Neuronal stem cell (in vitro differentiated cells): ENCODE data around the gene ALPI.

Source experiments
- DNase-seq: peaks from one replicate; pipeline ENCODE4 v3.0.0-alpha.2; 2013; ENCODE audit warnings: low spot score
- H2AFZ ChIP-seq: one replicate; pipeline ENCODE4 v1.6.1; 2013; ENCODE audit warnings: mild to moderate bottlenecking, low read length, inconsistent platforms
- H2AK5ac ChIP-seq: 2 replicates; pipeline ENCODE4 v1.6.1; 2013; ENCODE audit warnings: low read depth, mild to moderate bottlenecking, inconsistent platforms, low read length, moderate library complexity, mixed read lengths
- H2BK120ac ChIP-seq: 2 replicates; pipeline ENCODE4 v1.6.1; 2013; ENCODE audit warnings: low read depth, mild to moderate bottlenecking, inconsistent platforms, low read length, moderate library complexity, mixed read lengths
- H2BK12ac ChIP-seq: one replicate; pipeline ENCODE4 v1.6.1; 2013; ENCODE audit warnings: low read length, inconsistent platforms
- H2BK15ac ChIP-seq: 2 replicates; pipeline ENCODE4 v1.6.1; 2013; ENCODE audit warnings: mild to moderate bottlenecking, low read length, inconsistent platforms, mixed read lengths
- H2BK5ac ChIP-seq: one replicate; pipeline ENCODE4 v1.6.1; 2013; ENCODE audit warnings: inconsistent platforms, mild to moderate bottlenecking, low read length, moderate library complexity
- H3K14ac ChIP-seq: one replicate; pipeline ENCODE4 v1.6.1; 2013; ENCODE audit warnings: low read length, inconsistent platforms
- H3K18ac ChIP-seq: 2 replicates; pipeline ENCODE4 v1.6.1; 2013; ENCODE audit warnings: low read length, inconsistent platforms
- H3K23ac ChIP-seq: 2 replicates; pipeline ENCODE4 v1.6.1; 2013; ENCODE audit warnings: low read depth, mild to moderate bottlenecking, mixed read lengths, low read length, inconsistent platforms; ENCODE audit not compliant: poor library complexity
- H3K27ac ChIP-seq: replicated peaks from 3 replicates; pipeline ENCODE4 v1.5.1; 2013; ENCODE audit warnings: low read length, inconsistent platforms
- H3K27me3 ChIP-seq, 3 experiments: 2 replicates each; pipeline ENCODE4 v1.6.1; 2013; ENCODE audit warnings: low read length in 3 of 3, mild to moderate bottlenecking in 2 of 3, inconsistent platforms in 1 of 3, low read depth in 1 of 3, mixed read lengths in 1 of 3, moderate library complexity in 1 of 3; ENCODE audit not compliant: control insufficient read depth in 3 of 3, insufficient read depth in 3 of 3
- H3K36me3 ChIP-seq, 2 donors: replicated peaks in 1 of 2; 2 replicates each; pipeline ENCODE4 v1.6.1; 2013; ENCODE audit warnings: low read length in 2 of 2; ENCODE audit not compliant: control insufficient read depth in 2 of 2, insufficient read depth in 2 of 2
- H3K4ac ChIP-seq: 2 replicates; pipeline ENCODE4 v1.6.1; 2013; ENCODE audit warnings: inconsistent platforms, mild to moderate bottlenecking, low read length, moderate library complexity
- H3K4me1 ChIP-seq, 2 donors: 1 replicate in 1 of 2; 2 replicates in 1 of 2; pipeline ENCODE4 v1.6.1; 2013; ENCODE audit warnings: low read length in 2 of 2, low read depth in 1 of 2; ENCODE audit not compliant: control insufficient read depth in 2 of 2, insufficient read depth in 1 of 2
- H3K4me2 ChIP-seq: one replicate; pipeline ENCODE4 v1.6.1; 2013; ENCODE audit warnings: mild to moderate bottlenecking, low read length, inconsistent platforms; ENCODE audit not compliant: insufficient read depth, poor library complexity, severe bottlenecking
- H3K4me3 ChIP-seq, 2 donors: 2 replicates each; pipeline ENCODE4 v1.5.1; 2013; ENCODE audit warnings: low read length in 2 of 2, mild to moderate bottlenecking in 2 of 2, inconsistent platforms in 1 of 2, moderate library complexity in 1 of 2
- H3K79me1 ChIP-seq: one replicate; pipeline ENCODE4 v1.6.1; 2013; ENCODE audit warnings: low read depth, mild to moderate bottlenecking, inconsistent platforms, low read length, moderate library complexity
- H3K9ac ChIP-seq: one replicate; pipeline ENCODE4 v1.6.1; 2013; ENCODE audit warnings: mild to moderate bottlenecking, low read depth, low read length, inconsistent platforms; ENCODE audit not compliant: poor library complexity
- H3K9me3 ChIP-seq, 2 donors: replicated peaks in 1 of 2; 2 replicates each; pipeline versions ENCODE3 to v1.6.1; 2013; ENCODE audit warnings: low read length in 2 of 2, mild to moderate bottlenecking in 2 of 2, inconsistent platforms in 1 of 2, low read depth in 1 of 2, mixed read lengths in 1 of 2, moderate library complexity in 1 of 2; ENCODE audit not compliant: control insufficient read depth in 2 of 2, insufficient read depth in 1 of 2
- H4K8ac ChIP-seq: one replicate; pipeline ENCODE4 v1.6.1; 2013; ENCODE audit warnings: low read depth, mild to moderate bottlenecking, inconsistent platforms, low read length, moderate library complexity
- H4K91ac ChIP-seq: one replicate; pipeline ENCODE4 v1.6.1; 2013; ENCODE audit warnings: low read length, low read depth, mild to moderate bottlenecking, inconsistent platforms; ENCODE audit not compliant: poor library complexity
- WGBS, 2 donors: extraction: QIAGEN DNeasy Blood & Tissue Kit; methylation state at CpG; one replicate each; pipeline ENCODE4 v1.1.7; 2013; ENCODE audit warnings: missing lambda C conversion rate in 2 of 2, mixed read lengths in 1 of 2; ENCODE audit not compliant: insufficient read length in 2 of 2, insufficient replicate concordance in 1 of 2; ENCODE audit errors: extremely low coverage in 2 of 2; 5-methylcytosine and 5-hydroxymethylcytosine counted together

ALPI gene

DNA sequence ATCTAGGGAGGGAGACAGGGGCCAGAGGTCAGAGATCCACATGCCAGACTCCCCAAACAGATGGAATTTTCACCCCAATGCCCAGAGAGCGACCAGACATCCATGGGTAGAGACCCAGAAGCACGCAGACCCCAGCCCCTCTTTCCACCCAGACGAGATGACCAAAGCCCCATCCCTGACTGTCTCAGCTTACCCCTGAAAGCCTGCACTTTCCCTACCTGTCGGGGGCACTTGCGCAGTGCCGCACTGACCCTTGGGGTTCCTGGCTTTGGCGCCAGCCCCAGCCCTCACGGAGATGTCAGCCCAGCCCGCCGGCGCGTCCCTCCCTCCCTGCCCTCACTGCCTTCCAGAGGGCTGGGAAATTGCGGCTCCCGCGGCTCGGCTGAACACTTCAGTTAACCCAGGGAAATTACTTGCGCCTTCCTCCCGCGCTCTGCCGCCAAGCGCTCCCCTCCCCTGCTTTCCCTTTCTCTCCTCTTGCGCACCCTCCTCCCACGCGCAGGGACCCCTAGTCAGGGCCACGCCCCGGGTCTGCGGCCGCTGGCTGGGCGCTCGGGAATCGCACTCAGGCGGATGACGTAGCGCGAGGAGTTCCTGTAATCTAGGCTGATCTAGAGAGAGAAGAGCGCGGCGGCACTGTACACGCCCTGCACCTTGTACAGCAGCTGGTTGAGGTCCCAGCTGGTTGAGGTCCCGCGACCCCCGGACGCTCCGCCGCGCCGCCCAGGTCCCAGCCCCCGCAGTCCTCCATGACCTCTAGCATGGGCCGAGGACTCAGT is 37.3 kb upstream of the ALPI start:
- no peak overlapping the region for H4K91ac ChIP-seq
- no peak overlapping the region for H3K4ac ChIP-seq
- peaks cover 2% of the 10 kb centered on the region for H3K79me1 ChIP-seq
- peaks cover 18 to 20% of the 10 kb centered on the region in 2 donors for H3K9me3 ChIP-seq
- no peak overlapping the region for H4K8ac ChIP-seq
- no peak overlapping the region for H3K27ac ChIP-seq
- DNase-seq, result no peak
- H3K4me2 ChIP-seq, result peak overlapping the region; percentile 68
- peak overlapping the region; percentile 63 for H3K14ac ChIP-seq
- WGBS, 2 donors, result no CpG with 5 or more reads among the region's 49 CpGs
- H2BK5ac ChIP-seq, result no peak overlapping the region
- peaks cover 3 to 13% of the 10 kb centered on the region in 2 donors for H3K4me1 ChIP-seq
- H2BK120ac ChIP-seq, result no peak overlapping the region
- H2BK15ac ChIP-seq, result no peak overlapping the region
- peak overlapping the region; percentile 75 for H2AFZ ChIP-seq
- peak overlapping the region; percentile 41 for H2BK12ac ChIP-seq
- H2AK5ac ChIP-seq, result peak overlapping the region; percentile 74
- peak overlapping the region; percentile 65 for H3K18ac ChIP-seq
- H3K4me3 ChIP-seq, result peak overlapping the region in 1 of 2 donors; percentile 70
- peak overlapping the region; percentile 81 for H3K9ac ChIP-seq
- no peaks in the 10 kb centered on the region for H3K36me3 ChIP-seq
- H3K27me3 ChIP-seq, result peaks cover 41 to 94% (median 58%) of the 10 kb centered on the region in 3 experiments
- peak overlapping the region; percentile 96 for H3K23ac ChIP-seq

DNA sequence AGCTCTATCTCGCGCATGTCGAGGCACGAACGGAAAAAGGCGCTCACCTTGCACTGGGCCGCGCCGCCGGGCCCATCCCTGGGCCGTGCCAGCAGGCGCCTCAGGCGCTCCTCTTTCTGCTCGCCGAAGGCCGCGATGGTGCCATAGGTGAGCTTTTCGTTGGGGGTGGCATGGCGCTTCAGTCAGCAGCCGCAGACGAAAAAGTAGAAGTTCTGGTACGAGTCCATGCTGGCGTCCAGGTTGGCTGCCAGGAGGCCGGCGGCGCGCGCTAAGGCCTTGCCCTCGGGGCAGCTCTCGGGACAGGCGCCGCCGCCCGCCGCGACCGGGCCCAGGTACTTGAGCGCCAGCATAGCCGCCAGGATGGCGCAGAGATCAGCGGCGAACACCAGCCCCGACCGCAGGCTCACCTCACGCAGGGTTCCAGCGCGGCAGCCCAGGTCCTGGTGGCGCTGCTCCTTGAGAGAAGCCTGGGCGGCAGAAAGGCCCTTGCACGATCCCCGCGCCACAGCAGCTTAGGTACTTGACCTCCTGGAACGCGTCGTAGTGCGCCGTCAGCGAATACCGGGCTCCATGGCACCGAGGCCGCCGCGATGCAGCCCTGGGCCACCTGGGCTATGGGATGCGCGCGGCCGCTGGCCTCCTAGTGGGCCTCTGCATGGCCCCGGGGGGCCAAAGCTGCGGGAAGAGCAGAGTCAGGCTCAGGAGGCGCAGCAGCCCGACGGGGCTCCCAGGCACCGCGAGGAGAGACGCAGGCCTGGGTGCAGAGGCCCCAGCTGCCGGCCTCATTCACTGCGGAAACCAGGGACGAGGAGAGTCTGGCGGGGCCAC is 36.5 kb upstream of the ALPI start:
- DNase-seq, result no peak
- Histone ChIP-seq H3K4me3 (peak overlapping the region in 1 of 2 donors; percentile 70), H3K9me3 (peaks cover 18 to 22% of the 10 kb centered on the region in 2 donors)

DNA sequence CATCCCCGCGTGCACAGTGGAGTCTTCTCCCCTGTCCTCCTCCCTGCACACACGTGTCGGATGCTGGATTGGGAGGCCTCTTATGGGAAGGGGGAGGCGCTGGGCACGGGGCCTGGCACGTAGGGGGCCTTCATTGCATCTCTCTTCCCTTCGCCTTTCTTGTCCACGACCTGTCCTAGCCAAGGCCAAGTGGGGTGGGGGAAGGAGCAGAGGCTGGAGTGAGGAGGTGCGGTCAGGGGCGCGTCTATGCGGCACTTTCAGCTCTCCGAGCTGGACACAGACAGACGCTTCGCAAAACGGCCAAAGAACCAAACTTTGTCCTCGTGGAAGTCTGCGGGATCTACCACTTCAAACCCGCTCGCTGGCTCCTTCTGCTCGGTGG is 35.9 kb upstream of the ALPI start:
- Histone ChIP-seq H3K23ac (peak overlapping the region; percentile 96), H2BK15ac (no peak overlapping the region), H2AK5ac (peak overlapping the region; percentile 88), H2BK12ac (no peak overlapping the region), H3K18ac (peak overlapping the region; percentile 57), H3K4ac (no peak overlapping the region), H3K27me3 (peaks cover 41 to 98% (median 66%) of the 10 kb centered on the region in 3 experiments), H3K4me1 (peaks cover 3 to 13% of the 10 kb centered on the region in 2 donors), H3K27ac (no peak overlapping the region), H2AFZ (no peak overlapping the region), H2BK5ac (no peak overlapping the region), H3K9ac (no peak overlapping the region), H3K4me2 (peak overlapping the region; percentile 89), H3K36me3 (no peaks in the 10 kb centered on the region), H2BK120ac (no peak overlapping the region), H3K79me1 (peaks cover 2% of the 10 kb centered on the region), H4K91ac (no peak overlapping the region), H3K14ac (peak overlapping the region; percentile 71), H3K4me3 (no peak overlapping the region), H3K9me3 (peaks cover 18 to 22% of the 10 kb centered on the region in 2 donors), H4K8ac (no peak overlapping the region)
- WGBS, 2 donors, result no CpG with 5 or more reads among the region's 22 CpGs
- no peak for DNase-seq

More for the DNA sequence above, 36.5 kb upstream of the ALPI start:
- peak overlapping the region; percentile 60 for H3K9ac ChIP-seq
- peaks cover 3 to 13% of the 10 kb centered on the region in 2 donors for H3K4me1 ChIP-seq
- WGBS, 2 donors, result no CpG with 5 or more reads among the region's 79 CpGs
- peak overlapping the region; percentile 88 for H2AK5ac ChIP-seq
- H3K14ac ChIP-seq, result no peak overlapping the region
- H3K79me1 ChIP-seq, result peaks cover 2% of the 10 kb centered on the region
- H2AFZ ChIP-seq, result peak overlapping the region; percentile 75
- H3K27ac ChIP-seq, result no peak overlapping the region
- no peak overlapping the region for H2BK12ac ChIP-seq
- no peaks in the 10 kb centered on the region for H3K36me3 ChIP-seq
- no peak overlapping the region for H2BK120ac ChIP-seq
- H2BK5ac ChIP-seq, result no peak overlapping the region
- H2BK15ac ChIP-seq, result peak overlapping the region; percentile 49
- H3K4ac ChIP-seq, result no peak overlapping the region
- peak overlapping the region; percentile 65 for H3K18ac ChIP-seq
- peak overlapping the region; percentile 68 for H3K4me2 ChIP-seq
- peak overlapping the region; percentile 96 for H3K23ac ChIP-seq
- H4K91ac ChIP-seq, result no peak overlapping the region
- H4K8ac ChIP-seq, result peak overlapping the region; percentile 43
- H3K27me3 ChIP-seq, result peaks cover 41 to 97% (median 66%) of the 10 kb centered on the region in 3 experiments
